ENCODE data around the gene NPAT. TPM values are rescaled to one million over a fixed set of nuclear protein-coding genes. Genes with fewer than 3 reads are reported as not detected.
A peak's percentile ranks its signal among the peaks of the same experiment; 100 is the strongest.

The NPAT gene
- total and polyA plus RNA-seq, 9 of the 15 experiments (the other 6 are each of a cell fraction or from before 2014, with no cell fraction given) = 8.8 to 30.0 (median 22.1) TPM

GRCh38 chr11:108117746-108118371 is 104.6 kb downstream of the NPAT start:
- Histone ChIP-seq H3K9me3 (replicated peaks; ENCODE audit: control insufficient read depth, insufficient read depth, low read depth, low read length) (no peaks in the 10 kb centered on the region), H3K9ac (ENCODE audit: insufficient read depth in 1 of 2, low read depth in 2 of 2, low read length in 2 of 2) (no peak overlapping the region), H3K4me2 (ENCODE audit: insufficient read depth, low read length) (no peak overlapping the region), H3K79me2 (ENCODE audit: control insufficient read depth, insufficient read depth, low read length) (peaks cover 14% of the 10 kb centered on the region), H3K9me1 (ENCODE audit: control insufficient read depth, insufficient read depth, low read length) (no peaks in the 10 kb centered on the region), H3K27me3 (ENCODE audit: control insufficient read depth in 2 of 2, insufficient read depth in 2 of 2, low read length in 2 of 2) (no peaks in the 10 kb centered on the region), H4K20me1 (replicated peaks; ENCODE audit: control insufficient read depth, insufficient read depth, low read length) (0 out of 2 replicates have a peak, but pooled peaks cover 3% of the 10 kb centered on the region), H3K4me3 (no peak overlapping the region), H3K4me1 (replicated peaks in 1 of 2; ENCODE audit: control insufficient read depth in 2 of 2, insufficient read depth in 2 of 2, low read length in 2 of 2) (peaks cover 6 to 14% of the 10 kb centered on the region in 2 experiments; a peak in 3 of 5 replicates), H2AFZ (ENCODE audit: low read depth, low read length) (no peak overlapping the region), H3K36me3 (ENCODE audit: control insufficient read depth, insufficient read depth, low read length) (no peaks in the 10 kb centered on the region), H3K27ac (ENCODE audit: extremely low read depth, low read depth, low read length) (no peak overlapping the region)
- DNase-seq (ENCODE audit: extremely low read depth in 1 of 4, low spot score in 3 of 4) = peak in 3 of 4 experiments; percentile 20 to 59 (median 47)
- POLR2A ChIA-PET = no interaction called here
- intact Hi-C loops (cut with micrococcal nuclease) (loop anchor here (1.0 kb wide), 1 partner anchor 530 kb away; no protein-coding TSS in a partner anchor), in situ Hi-C loops (cut with MboI) (no loop called here)
- no TSS peak for BruUV-seq (replicated peaks)
- no peak for FAIRE-seq
- ATAC-seq = no peak
- CTCF ChIA-PET (ENCODE audit: low intra/inter-chr PET ratio) = interaction anchor here (0.8 to 1.5 kb wide), 3 partner anchors 105 to 537 kb away, joined by 4 to 8 read pairs (median 7); partner anchors contain the start of gene NPAT
- peak; percentile 77 for TF ChIP-seq DEAF1 (CRISPR knock-in tag; IDR thresholded peaks at IDR 0.05)
- TF ChIP-seq ARID3A (IDR thresholded peaks at IDR 0.05; ENCODE audit: borderline replicate concordance, low read depth, low read length) = peak; percentile 22; the same call in 1 of the 2 replicates
- TF ChIP-seq RBM34 (IDR thresholded peaks at IDR 0.05; ENCODE audit: borderline replicate concordance, insufficient read depth, low read length) = no peak
- TF ChIP-seq RAD21 (CRISPR knock-in tag; conservative IDR thresholded peaks at IDR 0.05 in 1 of 2, IDR thresholded peaks at IDR 0.05 in 1 of 2) = peak; percentile 77 to 85
- no peak for TF ChIP-seq C11orf30 (IDR thresholded peaks at IDR 0.05; ENCODE audit: low read depth)
- TF ChIP-seq CEBPG (CRISPR knock-in tag; IDR thresholded peaks at IDR 0.05) = no peak
- no peak for TF ChIP-seq CEBPG (tag; conservative IDR thresholded peaks at IDR 0.05 in 1 of 2, IDR thresholded peaks at IDR 0.05 in 1 of 2)
- no peak for TF ChIP-seq BRF1 (IDR thresholded peaks at IDR 0.05; ENCODE audit: borderline replicate concordance, extremely low read depth, insufficient read length)
- no peak for TF ChIP-seq HNRNPL (IDR thresholded peaks at IDR 0.05; ENCODE audit: low read depth, low read length)
- TF ChIP-seq SMC3 (conservative IDR thresholded peaks at IDR 0.05; ENCODE audit: insufficient read depth, low read depth, low read length) = 0 out of 2 replicates have a peak, but pooled peaks have one; percentile 35
- no peak for TF ChIP-seq ZNF589 (CRISPR knock-in tag; IDR thresholded peaks at IDR 0.05; ENCODE audit: low read depth)

Measured in K562 (cell line).